NCI-H460 (cell line): Measurements from ENCODE around the gene ANKMY1. TPM values are rescaled to one million over a fixed set of nuclear protein-coding genes. Genes with fewer than 3 reads are reported as not detected.

Source experiments
- DNase-seq: peaks from one replicate; pipeline ENCODE4 v3.0.0-alpha.2; 2016; ENCODE audit warnings: low read depth; ENCODE audit errors: extremely low read depth
- total RNA-seq: library from RNA; depleted of rRNA; stranded (reverse); fragments of >200 nt; shearing (Covaris generic); gene quantifications from 2 replicates; pipeline ENCODE4 v1.2.3, GENCODE V29; 2014

The ANKMY1 gene
- total RNA-seq, 1 experiment from 2014 or later: 12.6 TPM

GRCh38 chr2:240579771-240580614, 22.2 kb upstream of the ANKMY1 start:
- peak; percentile 35 for DNase-seq

- no peak for DNase-seq
Observed at GRCh38 chr2:240579071-240579762, 21.4 kb upstream of the ANKMY1 start.

- DNase-seq: no peak
Observed at GRCh38 chr2:240578488-240578887, 20.7 kb upstream of the ANKMY1 start.

- no peak for DNase-seq
Observed at GRCh38 chr2:240578110-240578450, 20.3 kb upstream of the ANKMY1 start.

- no peak for DNase-seq
Observed at GRCh38 chr2:240577281-240578109, 19.7 kb upstream of the ANKMY1 start.

- DNase-seq: no peak
Observed at GRCh38 chr2:240576436-240577205, 18.8 kb upstream of the ANKMY1 start.

- DNase-seq: no peak
Observed at GRCh38 chr2:240576036-240576435, 18.2 kb upstream of the ANKMY1 start.

- no peak for DNase-seq
Observed at GRCh38 chr2:240575101-240575965, 17.5 kb upstream of the ANKMY1 start.

GRCh38 chr2:240574386-240575100, 16.8 kb upstream of the ANKMY1 start:
- DNase-seq: no peak

GRCh38 chr2:240573516-240574385, 16.0 kb upstream of the ANKMY1 start:
- DNase-seq: no peak

GRCh38 chr2:240573071-240573515, 15.3 kb upstream of the ANKMY1 start:
- DNase-seq: no peak

GRCh38 chr2:240572141-240573031, 14.6 kb upstream of the ANKMY1 start:
- DNase-seq: no peak

- no peak for DNase-seq
Observed at GRCh38 chr2:240571314-240571973, 13.7 kb upstream of the ANKMY1 start.

GRCh38 chr2:240570531-240571313, 12.9 kb upstream of the ANKMY1 start:
- no peak for DNase-seq

- DNase-seq: no peak
Observed at GRCh38 chr2:240569998-240570530, 12.3 kb upstream of the ANKMY1 start.
